GM10847 (cell line): Measurements from ENCODE around the gene OR6N1.

Experiments
- POLR2A ChIP-seq: IDR thresholded peaks from 2 replicates; pipeline ENCODE4 v1.6.1; 2011; ENCODE audit not compliant: insufficient read length; ENCODE audit errors: extremely low read depth

The OR6N1 gene

DNA sequence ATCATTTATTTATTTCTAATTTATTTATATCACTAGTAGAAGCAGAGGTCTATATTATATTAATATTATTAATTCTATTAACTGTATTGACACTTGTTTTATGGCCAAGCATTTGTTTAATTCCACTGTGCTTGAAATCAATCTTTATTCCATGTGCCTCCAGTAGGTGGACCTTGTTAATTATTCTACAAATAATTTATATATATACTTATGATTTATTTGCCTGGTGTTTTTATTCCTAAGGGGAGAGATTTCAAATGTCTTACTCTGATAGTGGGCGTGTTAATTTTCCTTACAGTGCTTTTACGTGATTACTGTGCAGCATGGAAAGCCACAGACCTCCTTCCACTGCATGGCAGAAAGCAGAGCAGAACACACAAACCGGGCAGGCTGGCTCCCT, 26.5 kb upstream of the OR6N1 start:
- no peak for TF ChIP-seq POLR2A

DNA sequence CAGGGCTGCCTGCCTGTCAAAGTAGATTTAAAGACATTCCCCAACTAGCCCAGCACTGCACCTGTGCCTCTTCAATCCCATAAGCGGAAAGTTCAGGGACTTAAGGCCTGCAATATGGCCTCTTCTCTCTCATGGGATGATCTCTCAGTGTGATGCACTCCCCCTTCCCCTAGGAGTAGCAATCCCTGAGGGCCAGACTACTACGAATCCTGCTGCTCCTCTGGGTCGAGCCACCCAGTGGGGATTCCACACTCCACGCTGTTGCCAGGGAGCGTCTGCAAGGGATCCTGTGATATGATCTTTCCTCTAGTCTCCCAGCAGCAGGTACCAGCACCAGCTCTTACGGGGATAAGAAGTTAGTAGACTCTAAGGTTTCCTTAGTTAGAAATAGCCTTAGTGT, 22.3 kb upstream of the OR6N1 start:
- no peak for TF ChIP-seq POLR2A

DNA sequence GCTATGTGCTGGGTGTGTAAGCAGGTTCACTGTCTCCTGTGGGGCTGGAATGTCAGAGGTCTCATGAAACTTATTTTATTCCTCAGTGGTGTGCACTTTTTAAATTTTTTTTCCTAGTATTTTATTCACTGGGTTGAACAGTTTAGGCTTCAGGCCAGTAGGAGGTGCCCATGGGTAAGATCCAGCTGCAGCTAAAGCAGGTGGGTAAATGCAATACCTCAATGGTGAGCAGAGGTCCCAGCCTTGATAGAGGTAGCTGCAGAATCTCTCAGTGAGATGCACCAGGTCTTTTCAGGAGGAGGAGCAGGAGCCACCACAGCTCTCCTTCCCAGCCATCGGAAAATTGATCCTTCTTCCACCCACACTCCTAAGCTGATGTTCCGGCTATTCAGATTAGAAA, 21.6 kb upstream of the OR6N1 start:
- TF ChIP-seq POLR2A: no peak

DNA sequence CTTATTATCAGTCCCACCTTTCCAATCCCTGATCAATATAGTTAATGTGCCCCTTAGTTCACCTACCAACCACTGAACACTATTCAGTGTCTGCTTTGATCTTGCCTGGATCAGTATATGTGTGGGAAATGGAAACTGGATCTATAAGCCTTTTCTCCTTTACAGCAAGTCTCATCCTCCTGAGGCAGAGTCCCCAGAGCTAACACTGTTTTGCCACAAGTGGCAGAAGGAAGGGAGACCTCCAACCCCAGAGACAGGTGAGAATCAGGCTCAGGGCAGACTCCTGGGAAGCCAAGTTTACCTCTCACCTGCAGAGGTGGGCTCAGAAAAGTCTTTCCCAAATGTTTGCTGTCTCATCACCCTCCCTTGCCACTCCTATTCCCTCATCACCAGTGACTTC, 9.1 kb upstream of the OR6N1 start, which contains the start of gene OR6N2:
OR6N2 (minus strand) TSS at position 101 of the 400 bp plus-strand sequence. CDS start 3,569 bp downstream, outside the sequence.
- no peak for TF ChIP-seq POLR2A

DNA sequence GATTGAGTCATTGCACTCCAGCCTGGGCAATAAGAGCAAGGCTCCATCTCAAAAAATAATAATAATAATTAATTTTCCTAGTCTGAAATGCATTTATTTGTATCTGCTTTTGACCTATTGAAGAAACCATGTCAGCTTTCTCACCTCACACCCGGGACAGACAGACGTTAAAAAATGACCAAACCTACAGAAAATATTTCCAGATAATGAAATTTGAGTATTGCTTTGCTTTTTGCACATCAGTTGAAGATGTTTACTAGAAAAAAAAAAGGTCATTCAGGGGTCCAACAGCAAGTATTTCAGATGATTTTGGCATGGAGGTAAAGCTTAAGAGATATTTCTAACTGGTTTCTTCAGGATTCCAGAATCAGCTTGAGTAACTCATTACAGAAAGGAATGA, 17.6 kb downstream of the OR6N1 start, which contains the start of gene OR6K6:
OR6K6 (plus strand) TSS at position 301 of the 400 bp plus-strand sequence. CDS start 168 bp downstream, outside the sequence.
- TF ChIP-seq POLR2A: no peak

DNA sequence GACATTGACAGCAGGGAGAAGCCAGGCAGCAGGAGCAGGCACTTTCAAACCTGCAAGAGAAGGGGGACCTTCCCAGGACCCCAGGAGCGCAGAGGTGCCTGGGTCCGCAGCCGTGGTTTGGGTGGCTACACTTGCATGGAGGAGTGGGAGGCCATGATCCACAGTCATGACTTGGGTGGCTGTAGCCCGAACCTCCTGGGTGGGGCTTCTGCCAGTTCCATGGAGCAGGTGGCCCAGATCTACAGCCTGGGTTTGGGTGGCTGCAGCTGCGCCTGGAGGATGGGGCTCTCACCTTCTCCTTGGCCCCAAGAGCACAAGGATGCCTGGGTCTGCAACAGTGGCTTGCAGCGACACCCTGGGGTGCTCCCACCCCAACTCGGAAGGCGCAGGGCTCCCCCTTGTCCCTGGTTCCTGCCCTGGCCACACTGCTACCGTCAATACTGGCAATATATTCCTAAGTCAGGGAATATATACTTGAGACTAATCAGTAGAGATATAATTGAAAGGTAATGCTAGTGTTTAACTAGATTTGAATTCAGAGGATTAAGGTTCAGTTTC, 19.8 kb downstream of the OR6N1 start:
- TF ChIP-seq POLR2A: no peak

DNA sequence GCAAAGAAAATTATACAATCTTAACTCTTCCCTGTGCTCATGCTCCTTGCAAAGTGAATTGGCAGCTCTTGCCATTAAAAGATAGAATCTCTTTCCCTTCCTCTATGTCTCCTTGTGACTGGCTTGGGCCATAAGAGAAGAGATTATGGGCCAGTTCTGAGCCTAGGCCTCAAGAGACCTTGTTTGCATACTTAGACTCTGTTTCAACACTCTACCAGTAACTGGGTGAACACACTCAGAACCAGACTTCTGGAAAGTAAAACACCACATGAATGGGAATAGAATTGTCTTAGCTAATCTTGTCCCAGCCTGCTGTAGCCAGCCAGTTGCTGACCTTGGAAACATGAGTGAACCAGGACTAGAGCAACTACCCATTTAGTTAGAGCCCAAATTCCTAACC, 36.1 kb downstream of the OR6N1 start:
- TF ChIP-seq POLR2A: no peak

DNA sequence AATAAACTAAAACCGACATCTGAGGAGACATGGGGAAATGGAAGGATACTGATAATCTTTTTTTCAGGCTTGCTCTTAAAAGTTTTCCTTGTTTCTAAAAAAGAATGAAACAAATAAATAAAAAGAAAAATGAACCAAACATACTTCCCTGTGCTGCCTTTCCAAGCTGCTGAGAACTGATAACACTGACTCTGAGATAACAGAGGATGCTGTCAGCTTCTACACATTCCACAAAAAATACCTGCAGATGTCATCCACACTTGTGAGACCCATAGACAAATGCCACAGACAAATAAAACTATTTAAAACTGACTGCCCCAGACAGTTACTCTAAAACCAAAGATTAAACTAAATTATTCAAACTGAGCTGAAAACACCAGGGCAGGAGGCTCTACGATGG, 39.5 kb downstream of the OR6N1 start:
- no peak for TF ChIP-seq POLR2A

DNA sequence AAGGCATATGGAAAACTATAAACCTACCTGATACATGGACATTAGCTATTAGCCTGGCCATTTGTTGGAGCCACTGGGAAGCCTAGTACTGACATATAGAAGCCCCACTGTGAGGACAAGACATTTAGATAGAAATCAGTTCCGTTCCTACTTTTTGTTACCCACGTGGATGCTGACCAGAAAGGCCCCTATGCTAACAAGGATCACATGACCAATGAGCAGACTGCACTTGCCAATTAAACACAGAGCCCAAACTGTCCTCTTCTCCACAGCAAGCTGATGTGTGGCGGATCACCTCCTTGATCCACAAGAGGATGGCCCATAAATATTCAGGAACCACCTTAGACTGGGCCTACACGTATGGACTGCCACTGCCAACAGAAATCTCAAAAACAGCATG, 40.3 kb downstream of the OR6N1 start:
- TF ChIP-seq POLR2A: no peak

DNA sequence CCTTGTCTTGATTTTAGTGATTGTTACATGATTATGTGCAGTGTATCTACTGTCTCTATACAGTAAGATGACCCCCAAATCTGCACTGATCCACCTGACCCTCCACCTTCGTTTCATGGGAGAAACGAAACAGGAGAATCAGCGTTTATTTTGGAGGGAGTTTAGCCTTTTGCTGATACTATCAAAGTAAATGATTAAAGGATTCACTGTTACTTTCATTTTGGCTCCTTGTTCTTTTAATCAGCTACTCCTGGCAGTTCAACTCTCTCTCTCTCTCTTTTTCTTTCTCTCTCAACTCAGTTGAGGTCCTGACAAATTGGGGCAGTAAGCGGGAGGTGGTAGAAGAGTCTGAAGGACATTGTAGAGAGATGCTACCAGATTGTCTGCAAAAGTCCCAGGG, 41.5 kb downstream of the OR6N1 start:
- TF ChIP-seq POLR2A: no peak

DNA sequence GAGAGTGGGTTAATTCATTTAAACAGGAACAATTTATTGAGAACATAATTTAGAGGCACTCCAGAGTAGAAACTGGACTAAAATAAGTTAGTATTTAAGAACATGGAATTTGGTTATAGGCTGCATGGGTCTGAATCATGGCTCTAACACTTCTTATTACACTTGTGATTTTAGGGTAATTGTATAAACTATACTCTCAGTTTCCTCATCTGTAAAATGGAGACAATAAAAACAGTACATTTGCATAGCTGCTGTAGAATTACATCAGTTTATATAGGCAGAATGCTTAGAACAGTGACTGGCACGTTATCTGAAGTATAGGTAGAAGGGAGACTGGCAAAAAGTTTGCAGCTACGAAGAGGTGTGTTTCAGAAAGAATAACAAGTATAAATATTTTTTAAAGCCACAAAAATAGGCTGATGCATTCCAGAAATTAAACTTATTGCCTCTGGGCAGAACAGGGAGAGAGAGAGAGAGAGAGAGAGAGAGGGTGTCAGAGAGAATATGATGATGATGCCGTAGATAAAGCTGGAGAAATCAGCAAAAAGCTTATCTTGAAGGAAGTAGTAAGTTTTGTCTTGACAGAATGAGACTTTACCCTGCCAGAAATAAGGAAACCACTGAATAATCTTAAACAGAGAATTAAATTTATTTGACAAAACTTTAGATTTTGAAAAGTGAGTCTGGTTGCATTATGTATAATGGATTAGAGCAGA, 43.3 kb downstream of the OR6N1 start:
- TF ChIP-seq POLR2A: no peak

DNA sequence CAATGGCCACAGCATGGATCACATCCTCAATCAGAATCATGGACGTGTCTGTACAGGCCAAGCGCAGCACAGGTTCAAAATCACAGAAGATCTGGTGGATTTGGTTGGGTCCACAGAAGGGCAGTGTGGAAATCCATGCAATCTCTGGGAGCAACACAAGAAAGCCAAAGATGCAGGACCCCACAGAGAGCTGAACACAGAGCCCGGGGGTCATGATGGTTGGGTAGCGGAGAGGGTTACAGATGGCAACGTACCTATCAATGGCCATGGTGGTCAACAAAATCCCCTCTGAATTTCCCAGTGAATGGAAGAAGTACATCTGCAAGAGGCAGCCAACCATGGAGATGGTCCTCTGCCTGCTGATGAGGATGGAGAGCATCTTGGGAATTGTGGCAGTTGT, 47.6 kb downstream of the OR6N1 start:
- TF ChIP-seq POLR2A: no peak

DNA sequence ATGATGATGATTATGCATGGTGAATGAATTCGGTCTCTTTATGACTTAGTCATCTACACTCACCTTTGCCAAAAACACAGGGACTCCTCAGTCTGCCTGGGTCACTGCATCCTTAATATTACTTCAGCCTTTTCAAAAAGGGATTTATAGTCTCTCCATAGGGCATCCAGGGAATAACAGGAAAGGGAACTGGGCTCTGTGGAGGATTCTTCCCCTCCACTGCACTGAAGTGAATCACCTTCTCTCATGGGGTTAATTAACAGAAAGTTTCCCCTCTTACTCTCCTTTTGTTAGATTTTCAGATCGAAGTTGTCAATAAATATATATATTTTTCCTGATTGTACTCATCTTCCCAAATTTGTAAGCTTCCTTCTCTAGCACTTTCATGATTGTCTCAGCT, 51.4 kb downstream of the OR6N1 start, which contains the start of gene OR6K3:
OR6K3 (minus strand) TSS at position 101 of the 400 bp plus-strand sequence. CDS start 2,605 bp downstream, outside the sequence.
- no peak for TF ChIP-seq POLR2A

DNA sequence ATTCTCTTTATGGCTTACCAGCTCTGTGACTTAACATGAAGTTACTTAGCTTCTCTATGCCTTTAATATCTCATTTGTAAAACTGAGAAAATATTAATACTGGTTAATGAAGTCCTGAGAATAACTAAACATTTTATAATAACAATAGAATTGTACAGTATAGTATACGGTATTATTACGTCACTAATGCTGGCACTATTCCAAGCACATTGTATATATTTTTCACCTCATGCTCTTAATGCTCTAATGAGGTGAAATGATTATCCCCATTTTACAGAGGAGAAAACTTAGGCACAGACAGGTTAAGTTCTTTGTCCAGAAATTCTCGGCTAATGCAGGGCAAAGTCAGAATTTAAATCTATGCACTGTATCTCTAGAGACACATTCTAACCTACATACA, 52.3 kb downstream of the OR6N1 start:
- TF ChIP-seq POLR2A: no peak

DNA sequence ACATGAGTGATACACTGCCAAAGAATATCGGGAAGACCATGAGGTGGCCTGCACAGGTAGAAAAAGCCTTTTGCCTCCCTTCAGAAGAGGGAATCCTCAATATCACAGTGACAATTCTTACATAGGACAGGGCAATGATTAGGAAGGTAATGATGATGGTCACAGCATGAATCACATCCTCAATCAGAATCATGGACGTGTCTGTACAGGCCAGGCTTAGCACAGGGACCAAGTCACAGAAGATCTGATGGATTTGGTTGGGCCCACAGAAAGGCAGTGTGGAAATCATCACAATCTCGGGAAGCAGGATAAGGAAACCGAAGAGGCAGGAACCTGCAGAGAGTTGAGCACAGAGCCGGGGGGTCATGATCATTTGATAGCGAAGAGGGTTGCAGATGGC, 54.7 kb downstream of the OR6N1 start:
- no peak for TF ChIP-seq POLR2A

DNA sequence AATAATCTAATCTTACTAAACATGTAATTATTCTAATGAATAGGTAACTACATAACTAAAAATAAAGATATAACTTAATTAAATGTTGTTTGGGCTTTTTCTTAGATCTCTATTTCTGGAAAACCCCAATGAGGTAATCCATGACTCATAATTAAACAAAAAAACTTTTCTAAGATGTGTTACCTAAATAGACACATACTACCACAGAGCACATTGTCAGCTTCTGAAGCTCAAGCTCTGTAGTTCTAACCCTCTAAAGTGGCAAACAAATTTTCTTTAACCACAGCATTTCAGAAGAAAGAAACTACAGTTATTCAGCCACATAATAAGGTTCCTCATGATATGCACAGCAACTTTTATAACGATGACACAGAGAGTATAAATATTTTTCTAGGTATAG, 55.7 kb downstream of the OR6N1 start:
- no peak for TF ChIP-seq POLR2A

DNA sequence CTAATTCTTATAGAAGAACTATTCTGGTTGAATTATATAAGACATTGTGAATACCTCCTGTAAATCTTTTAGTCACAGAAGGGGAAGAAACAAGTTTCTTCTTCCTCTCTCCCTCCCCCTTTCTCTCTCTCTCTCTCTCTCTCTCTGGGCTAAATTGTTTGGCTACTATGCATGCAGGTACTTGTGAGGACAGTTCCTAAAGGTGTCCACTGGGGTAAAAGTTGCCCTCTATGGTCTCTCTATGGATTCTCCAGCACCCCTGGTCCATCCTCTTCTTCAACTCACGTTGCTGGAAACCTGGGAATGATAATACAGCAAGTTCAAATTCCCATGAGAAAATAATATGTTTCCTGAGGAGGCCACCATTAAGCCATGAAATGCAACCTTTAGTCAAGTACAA, 57.2 kb downstream of the OR6N1 start:
- TF ChIP-seq POLR2A: no peak
